Peyer's patch (tissue), 4 donors: ENCODE measurements around the gene IKZF2.

Experiments
- POLR2A ChIP-seq, 2 donors: fragments of 450-650 bp; IDR thresholded peaks; one replicate each; pipeline ENCODE4 v1.5.1; 2017; ENCODE audit warnings: antibody characterized with exemption in 2 of 2, mild to moderate bottlenecking in 2 of 2, moderate library complexity in 2 of 2
- TF ChIP-seq, protein P1 (sequence below), 6 experiments: fragments of 450-650 bp in 4 of 6; fragments of 200-600 bp in 2 of 6; sonication (generic) in 1 of 6; IDR thresholded peaks; one replicate each; pipeline ENCODE4 v1.5.1; 2017 to 2019; ENCODE audit warnings: antibody characterized with exemption in 6 of 6, mild to moderate bottlenecking in 3 of 6, moderate library complexity in 1 of 6

DNA sequence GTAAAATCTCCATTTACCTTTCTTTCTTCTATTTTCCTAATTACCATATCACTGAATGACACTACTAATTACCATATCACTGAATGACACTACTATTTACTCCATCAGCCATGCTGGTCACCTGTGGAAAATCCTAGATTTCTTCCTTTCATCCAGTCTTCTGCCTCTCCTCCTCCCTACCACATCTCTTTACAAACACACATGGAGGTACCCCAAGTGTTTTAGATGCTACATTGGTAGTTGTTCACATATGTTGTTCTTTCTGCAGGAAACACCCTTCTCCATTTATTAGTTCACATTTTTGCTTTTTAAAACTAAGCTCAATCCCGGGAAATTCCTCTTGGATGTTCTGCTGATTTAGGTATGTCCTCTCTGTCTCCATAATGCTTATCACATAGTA lies 134.0 kb downstream of the IKZF2 start:
- TF ChIP-seq, protein P1, sequence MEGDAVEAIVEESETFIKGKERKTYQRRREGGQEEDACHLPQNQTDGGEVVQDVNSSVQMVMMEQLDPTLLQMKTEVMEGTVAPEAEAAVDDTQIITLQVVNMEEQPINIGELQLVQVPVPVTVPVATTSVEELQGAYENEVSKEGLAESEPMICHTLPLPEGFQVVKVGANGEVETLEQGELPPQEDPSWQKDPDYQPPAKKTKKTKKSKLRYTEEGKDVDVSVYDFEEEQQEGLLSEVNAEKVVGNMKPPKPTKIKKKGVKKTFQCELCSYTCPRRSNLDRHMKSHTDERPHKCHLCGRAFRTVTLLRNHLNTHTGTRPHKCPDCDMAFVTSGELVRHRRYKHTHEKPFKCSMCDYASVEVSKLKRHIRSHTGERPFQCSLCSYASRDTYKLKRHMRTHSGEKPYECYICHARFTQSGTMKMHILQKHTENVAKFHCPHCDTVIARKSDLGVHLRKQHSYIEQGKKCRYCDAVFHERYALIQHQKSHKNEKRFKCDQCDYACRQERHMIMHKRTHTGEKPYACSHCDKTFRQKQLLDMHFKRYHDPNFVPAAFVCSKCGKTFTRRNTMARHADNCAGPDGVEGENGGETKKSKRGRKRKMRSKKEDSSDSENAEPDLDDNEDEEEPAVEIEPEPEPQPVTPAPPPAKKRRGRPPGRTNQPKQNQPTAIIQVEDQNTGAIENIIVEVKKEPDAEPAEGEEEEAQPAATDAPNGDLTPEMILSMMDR (IDR thresholded peaks at IDR 0.05): no peak
- no peak for TF ChIP-seq POLR2A (IDR thresholded peaks at IDR 0.05)
